Iris pigment epithelial cell (primary cell): ENCODE measurements around the gene UNKL.
"Not testable (repeated sequence)": the region's sequence is repeated elsewhere in the genome, so short reads cannot be mapped to it uniquely, and the experiment has no call there.

Source experiments
- DNase-seq: peaks from one replicate; pipeline ENCODE4 v3.0.0-alpha.2; 2011; ENCODE audit warnings: low read depth

The UNKL gene

GRCh38 chr16:1445518-1446203, 31.2 kb upstream of the UNKL start:
- no peak for DNase-seq

GRCh38 chr16:1444730-1445517, 30.4 kb upstream of the UNKL start:
- DNase-seq: no peak

DNA sequence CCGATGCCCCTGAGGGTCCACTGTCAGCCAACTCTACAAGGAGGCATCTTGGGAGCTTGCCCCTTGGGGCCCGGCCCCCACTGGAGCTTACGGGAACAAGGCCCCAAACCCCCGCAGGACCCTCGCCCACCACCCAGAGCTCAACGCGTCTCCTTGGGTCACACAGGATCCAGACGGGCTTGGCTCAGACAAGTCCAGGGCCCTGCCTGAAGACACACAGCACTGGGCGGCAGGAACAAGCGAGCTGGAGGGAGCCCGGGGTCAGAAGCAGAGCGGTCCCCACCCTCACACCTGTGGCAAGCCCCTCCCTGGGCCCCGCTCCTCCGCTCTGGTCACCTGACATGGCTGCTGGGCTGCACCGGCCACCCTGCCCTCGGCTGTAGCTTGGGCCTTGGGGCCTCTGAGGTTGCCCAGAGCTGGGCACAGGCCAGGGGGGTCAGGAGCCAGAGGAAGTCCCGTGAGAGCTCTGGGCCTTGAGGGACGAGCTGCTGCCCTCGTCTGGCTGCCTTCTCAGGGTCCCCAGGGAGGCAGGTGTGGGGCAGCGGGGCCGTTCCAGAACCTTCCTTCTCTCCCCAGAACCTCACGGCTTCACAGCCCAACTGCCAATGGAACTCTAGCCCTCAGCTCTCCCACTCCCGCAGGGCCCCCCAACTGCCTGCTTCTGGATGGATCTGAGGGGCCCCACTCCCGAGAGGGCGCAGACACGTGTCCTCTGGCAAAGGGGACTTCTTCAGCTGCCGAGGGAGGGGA, 29.7 kb upstream of the UNKL start, which contains the start of gene CCDC154:
Gene CCDC154, minus strand, starts transcription at position 577 of the 750 bp plus-strand sequence. Its CDS starts 234 bp downstream, at position 343.
- DNase-seq: no peak

DNA sequence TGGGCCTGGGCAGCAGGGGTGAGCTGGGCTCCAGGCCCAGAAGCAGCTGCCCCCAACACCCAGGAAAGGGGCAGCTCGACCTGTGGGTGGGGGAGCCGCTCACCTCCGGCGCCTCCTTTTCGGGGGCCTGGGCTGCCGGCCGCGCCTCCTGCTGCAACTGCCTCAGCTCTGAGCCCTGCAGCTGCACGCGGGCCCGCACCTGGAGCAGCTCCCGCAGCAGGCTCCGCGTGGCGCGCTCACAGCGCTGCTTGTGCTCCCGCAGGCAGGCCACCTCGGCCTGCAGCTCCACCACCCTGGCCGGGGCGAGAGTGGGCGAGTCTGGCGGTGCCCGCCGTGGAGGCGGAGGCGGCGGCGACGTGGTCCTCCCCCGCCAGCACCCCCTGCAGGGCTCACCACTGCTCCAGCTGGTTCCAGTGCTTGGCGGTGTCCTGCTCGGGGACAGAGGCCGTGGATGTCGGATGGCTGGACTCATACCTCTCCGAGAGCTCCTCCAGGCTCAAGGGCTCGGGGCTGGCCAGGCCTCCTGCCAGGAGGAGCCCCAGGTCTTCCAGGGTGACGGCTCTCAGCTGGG, 29.0 kb upstream of the UNKL start:
- no peak for DNase-seq

DNA sequence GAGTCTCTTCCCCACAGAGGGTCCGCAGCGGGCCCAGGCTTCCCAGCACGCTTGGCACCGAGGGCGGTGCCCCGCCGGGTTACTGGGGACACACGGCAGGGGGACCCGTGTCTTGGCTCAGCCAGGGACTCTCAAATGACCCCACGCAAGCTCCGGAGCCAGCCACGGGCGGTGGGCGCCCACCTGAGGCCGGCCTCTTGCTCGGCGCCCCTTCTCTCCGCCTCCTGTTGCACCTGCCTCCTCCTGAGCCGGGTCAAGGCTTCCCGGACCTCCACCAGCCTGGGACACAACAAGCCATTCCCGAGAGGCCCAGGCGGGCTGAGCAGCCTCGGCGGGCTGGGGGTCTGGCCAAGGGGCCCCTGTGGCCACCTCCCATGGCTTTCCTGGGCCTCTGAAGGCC, 28.2 kb upstream of the UNKL start:
- no peak for DNase-seq

DNA sequence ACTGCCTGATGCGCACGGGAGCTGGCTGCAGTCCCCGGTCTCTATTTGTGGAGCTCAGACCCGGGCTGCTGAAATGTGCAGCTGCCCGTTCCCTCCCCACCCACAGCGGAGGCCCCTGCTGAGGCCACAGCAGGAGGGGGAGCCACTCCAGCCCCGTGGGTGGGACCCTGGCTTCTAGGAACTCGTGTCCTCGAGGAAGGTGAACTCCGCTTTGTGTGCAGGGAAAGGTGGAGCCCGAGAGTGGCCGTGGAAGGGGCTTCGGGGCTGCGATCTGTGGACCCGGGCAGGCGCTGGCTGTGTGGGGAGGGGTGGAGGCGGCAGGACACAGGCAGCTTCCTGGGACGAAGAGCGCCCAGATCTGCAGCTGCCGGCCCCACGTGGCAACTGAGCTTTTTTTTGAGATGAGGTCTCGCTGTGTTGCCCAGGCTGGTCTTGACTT, 26.9 kb upstream of the UNKL start:
- no peak for DNase-seq

- DNase-seq: not testable (repeated sequence)
Measured at GRCh38 chr16:1439699-1440074, 25.2 kb upstream of the UNKL start.

DNA sequence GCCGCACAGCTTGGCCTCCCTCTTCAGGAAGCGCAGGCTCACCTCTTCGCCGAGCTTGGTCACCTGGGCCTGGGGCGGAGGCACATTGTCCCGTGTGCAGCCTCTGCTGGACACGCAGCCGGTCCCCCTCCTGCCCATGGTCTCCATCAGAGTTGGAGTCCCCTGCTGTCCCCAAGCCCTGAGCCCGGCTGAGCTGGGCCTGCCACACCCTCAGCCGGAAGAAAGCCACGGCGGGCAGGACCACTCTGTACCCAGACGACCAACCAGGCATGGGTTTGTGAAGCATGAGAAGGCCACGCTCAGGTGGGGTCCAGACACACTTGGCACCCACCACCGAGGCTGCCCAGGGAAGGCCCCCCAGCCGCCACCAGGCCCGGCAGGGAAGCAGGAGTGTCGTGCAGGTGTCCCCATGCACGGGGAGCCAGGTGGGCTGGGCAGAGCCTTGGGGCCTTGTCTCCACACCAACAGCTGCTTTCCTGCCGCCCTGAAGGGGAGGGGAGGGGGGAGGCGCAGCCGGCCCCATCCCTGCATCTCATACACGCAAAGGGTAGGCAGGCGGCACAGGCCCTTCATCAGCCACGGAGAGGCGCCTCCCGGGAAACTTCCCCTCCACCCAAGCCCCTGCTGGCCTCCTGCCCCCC, 24.7 kb upstream of the UNKL start:
- DNase-seq: no peak

DNA sequence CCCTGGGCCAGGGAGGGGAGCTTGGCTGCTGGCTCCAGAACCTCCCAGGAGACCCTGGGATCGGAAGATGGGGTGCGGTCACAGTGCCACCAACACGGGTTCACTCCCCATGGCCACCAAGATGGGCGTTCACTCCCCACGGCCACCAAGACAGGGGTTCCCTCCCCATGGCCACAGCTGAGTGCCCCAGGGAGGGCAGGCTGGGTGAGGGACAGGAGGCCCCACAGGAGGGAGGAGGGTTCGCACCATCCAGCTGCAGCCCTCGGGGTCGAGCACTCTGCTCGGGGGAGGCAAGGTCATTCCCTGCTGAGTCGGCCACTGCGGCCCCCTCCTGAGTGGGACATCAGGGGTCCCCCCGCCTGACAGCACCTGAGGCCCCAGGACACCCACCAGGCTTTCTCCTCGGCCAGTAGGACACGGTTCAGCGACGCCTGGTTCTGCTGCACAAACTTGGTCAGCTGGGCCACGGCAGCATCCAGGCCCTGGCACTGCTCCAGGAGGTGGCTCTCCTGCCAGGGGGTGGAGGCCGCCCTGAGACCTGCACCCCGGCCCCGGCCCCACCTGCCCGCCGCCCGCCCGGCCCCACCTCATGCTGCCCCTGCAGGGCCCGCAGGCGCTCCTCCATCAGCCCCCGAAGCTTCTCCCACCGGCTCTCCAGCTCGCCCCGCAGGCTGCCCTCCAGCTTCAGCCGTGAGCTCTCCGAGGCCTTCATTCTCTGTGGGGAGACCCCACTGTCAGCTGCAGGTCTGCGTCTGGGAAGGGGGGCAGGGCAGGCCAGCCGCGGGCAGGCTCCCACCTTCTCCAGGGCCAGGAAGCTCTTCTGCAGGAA, 23.9 kb upstream of the UNKL start:
- no peak for DNase-seq

GRCh38 chr16:1437606-1438005, 23.1 kb upstream of the UNKL start:
- no peak for DNase-seq

GRCh38 chr16:1436731-1437355, 22.3 kb upstream of the UNKL start:
- DNase-seq: no peak

- no peak for DNase-seq
Measured at GRCh38 chr16:1435921-1436697, 21.6 kb upstream of the UNKL start.

GRCh38 chr16:1434644-1435592, 20.4 kb upstream of the UNKL start:
- no peak for DNase-seq

DNA sequence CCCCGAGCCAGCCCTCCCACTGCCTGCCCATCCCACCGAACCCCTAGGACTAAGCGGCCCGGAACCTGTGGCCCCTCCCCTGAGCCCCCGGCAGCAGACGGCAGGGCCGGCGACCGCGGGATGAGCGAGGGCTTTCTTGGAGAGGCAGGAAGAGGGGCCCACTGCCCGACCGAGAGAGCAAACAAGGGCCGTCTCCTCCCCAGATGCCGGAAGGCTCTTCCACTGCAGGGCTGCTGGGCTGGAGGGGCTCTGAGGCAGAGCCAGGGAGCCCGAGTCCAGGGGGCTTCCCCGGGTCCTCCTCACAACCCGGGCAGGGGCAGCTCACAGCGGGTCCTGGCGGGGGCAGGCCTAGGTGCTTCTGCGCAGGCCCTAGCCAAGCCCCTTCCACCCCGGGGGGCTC, 19.3 kb upstream of the UNKL start:
- no peak for DNase-seq

- DNase-seq: no peak
Measured at GRCh38 chr16:1433263-1433560, 18.7 kb upstream of the UNKL start.

- no peak for DNase-seq
Measured at GRCh38 chr16:1432388-1433262, 18.1 kb upstream of the UNKL start.

DNA sequence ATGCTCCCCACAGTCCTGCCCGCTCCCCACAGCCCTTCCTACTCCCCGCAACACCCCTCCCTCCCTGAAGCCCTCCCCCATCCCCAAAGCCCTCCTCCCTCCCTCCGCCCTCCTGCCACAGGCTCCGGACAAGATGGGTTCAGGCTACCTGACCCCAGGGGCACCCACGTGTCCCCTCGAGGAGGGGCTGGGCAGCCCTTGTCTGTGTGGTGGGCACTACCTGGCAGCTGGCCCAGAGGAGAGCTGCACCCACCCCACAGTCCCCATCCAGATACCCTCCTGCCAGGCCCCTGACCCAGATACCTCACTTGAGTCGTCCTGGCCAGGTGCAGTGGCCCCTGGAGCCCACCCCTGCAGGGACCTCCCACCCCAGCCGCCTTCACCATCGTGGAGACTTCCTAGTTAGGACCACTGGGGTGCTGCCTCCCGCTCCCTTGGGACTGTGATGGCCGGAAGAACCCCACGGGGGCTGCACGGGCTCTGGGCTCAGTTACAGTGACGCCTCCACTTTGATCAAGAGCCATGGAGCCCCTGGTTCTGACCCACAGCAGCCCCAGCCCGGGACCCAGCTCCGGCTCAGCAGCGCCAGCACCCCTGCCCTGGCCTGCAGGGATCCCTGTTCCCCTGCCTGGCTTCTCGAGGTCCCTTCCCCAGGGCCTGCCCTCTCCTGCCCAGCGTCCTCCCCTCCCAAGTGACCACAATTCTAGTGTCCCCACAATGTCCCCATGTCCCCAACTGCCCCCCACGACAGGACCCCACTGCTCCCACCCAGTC, 17.2 kb upstream of the UNKL start:
- DNase-seq: no peak
